ENCODE measurements around the gene NUTM1.

NUTM1 gene, protein sequence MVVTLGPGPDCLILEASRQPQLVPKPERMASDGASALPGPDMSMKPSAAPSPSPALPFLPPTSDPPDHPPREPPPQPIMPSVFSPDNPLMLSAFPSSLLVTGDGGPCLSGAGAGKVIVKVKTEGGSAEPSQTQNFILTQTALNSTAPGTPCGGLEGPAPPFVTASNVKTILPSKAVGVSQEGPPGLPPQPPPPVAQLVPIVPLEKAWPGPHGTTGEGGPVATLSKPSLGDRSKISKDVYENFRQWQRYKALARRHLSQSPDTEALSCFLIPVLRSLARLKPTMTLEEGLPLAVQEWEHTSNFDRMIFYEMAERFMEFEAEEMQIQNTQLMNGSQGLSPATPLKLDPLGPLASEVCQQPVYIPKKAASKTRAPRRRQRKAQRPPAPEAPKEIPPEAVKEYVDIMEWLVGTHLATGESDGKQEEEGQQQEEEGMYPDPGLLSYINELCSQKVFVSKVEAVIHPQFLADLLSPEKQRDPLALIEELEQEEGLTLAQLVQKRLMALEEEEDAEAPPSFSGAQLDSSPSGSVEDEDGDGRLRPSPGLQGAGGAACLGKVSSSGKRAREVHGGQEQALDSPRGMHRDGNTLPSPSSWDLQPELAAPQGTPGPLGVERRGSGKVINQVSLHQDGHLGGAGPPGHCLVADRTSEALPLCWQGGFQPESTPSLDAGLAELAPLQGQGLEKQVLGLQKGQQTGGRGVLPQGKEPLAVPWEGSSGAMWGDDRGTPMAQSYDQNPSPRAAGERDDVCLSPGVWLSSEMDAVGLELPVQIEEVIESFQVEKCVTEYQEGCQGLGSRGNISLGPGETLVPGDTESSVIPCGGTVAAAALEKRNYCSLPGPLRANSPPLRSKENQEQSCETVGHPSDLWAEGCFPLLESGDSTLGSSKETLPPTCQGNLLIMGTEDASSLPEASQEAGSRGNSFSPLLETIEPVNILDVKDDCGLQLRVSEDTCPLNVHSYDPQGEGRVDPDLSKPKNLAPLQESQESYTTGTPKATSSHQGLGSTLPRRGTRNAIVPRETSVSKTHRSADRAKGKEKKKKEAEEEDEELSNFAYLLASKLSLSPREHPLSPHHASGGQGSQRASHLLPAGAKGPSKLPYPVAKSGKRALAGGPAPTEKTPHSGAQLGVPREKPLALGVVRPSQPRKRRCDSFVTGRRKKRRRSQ

GRCh38 chr15:34342737-34343575, at the start of gene NUTM1, which contains the start of gene NOP10:
NUTM1 (plus strand) TSS chr15:34343315; CDS start chr15:34343697, 382 bp downstream.
NOP10 (minus strand) TSS chr15:34343136; CDS start chr15:34343073, 63 bp downstream.
- peak; percentile 97 for DNase-seq

- DNase-seq, result no peak
Observed at GRCh38 chr15:34297059-34297458, 46.1 kb upstream of the NUTM1 start.

- no peak for DNase-seq
Observed at GRCh38 chr15:34301058-34301457, 42.1 kb upstream of the NUTM1 start.

DNA sequence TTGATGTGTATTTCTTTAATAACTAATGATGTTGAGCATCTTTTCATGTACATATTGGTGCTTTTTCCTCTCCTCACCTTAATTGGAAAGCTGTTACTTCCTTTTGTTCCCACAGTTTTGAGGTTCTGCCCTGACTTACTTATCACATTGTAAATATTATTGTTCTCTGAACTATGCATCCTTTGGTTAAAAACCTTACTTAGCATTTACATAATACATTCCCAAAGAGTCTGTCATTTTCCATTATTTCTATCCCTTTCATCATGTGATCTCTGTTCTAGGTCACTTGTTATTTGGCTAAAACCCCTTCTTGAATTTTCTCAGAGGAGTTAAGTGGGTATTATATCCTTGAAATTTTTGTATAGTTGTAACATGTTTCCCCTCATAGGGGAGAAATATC, 38.5 kb upstream of the NUTM1 start:
- no peak for DNase-seq

- DNase-seq, result no peak
Observed at GRCh38 chr15:34311563-34311962, 31.6 kb upstream of the NUTM1 start.

DNA sequence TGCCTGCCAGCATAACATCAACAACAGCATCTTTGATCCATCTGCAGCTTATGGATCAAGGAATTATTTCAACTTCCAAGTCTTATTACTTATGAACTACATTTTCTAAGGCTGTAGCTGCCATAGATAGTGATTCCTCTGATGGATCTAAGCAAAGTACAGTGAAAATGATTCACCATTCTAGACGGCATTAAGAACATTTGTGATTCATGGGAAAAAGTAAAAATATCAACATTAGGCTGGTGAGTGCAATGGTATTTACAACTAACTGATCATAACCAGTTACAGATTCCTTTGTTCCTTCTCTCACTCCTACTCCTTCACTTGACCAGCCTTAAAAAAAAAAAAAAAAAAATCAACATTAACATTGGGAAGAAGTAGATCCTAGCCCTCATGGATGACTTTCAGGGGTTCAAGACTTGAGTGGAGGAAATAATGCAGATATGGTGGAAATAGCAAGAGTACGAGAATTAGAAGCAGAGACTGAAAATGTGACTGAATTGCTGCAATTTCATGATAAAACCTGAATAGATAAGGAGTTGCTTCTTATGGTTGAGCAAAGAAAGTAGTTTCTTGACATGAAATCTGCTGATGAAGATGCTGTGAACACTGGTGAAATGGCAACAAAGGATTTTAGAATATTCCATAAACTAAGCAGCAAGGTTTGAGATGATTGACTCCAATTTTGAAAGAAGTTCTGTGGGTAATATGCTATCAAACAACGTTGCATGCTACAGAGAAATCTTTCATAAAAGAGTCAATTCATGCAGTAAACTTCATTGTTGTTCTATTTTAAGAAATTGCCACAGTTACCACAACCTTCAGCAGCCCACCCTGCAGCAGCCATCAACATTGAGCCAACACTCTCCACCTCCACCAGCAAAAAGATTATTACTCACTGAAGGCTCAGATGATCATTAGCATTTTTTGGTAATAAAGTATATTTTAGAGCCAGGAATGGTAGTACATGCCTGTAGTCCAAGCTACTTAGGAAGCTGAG, 28.3 kb upstream of the NUTM1 start:
- DNase-seq, result no peak

- no peak for DNase-seq
Observed at GRCh38 chr15:34318277-34319079, 24.6 kb upstream of the NUTM1 start.

- no peak for DNase-seq
Observed at GRCh38 chr15:34323217-34323616, 19.9 kb upstream of the NUTM1 start.

DNA sequence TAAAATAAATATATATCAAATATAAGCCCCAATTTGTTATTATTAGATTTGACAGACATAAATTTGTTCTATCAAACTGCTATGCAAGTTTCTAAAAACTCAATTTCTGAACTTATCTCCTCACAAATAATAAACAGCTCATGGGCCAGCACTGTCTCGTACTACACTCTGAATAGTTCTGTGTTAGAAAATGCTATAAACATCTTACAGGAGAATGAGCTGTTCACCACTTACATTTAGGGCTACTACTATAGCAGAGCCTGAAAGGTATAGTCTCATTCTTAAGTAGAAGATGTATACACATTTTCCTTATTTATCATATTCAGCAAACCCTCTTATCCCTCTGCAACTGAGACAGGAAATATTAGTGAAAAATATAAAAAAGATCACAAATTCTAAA, 18.2 kb upstream of the NUTM1 start:
- no peak for DNase-seq

DNA sequence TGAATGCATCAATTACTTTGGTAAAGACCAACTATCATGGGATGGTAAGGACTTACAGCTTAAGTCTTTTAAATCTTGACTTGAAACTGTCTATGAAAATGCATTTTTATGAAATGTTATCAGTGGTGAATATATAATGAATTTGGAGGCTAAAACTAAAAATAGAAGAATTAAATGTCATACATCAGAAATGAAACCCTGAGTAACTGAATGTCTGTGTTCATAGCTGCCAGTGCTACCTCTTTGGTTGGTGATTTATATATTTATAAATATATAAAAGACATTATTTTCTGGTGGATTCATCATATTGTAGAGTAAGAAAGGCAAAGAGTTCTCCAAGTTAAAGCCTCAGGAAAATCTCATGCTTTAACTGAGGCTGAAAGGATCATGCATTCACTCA, 17.7 kb upstream of the NUTM1 start:
- DNase-seq, result no peak

DNA sequence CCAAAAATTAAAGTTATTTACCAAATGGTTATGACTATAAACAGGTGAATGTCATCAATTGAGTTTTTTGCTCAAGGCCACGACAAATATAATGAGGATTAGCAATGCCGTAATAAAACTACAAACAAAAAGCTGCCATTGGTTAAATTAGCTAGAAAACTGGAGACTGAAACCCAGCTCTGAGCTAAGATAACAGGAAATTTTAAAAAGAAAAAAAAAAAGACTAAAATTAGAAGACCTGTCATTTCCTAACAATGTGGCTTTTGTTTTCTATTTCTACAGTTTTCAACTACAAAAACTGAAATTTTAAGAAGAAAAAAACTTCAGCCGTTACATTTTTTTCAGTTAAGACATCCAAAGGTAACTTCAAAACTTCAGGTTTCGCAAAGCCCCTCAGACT, 15.2 kb upstream of the NUTM1 start:
- no peak for DNase-seq

- no peak for DNase-seq
Observed at GRCh38 chr15:34329006-34329405, 14.1 kb upstream of the NUTM1 start.

GRCh38 chr15:34330279-34330678, 12.8 kb upstream of the NUTM1 start:
- no peak for DNase-seq

DNA sequence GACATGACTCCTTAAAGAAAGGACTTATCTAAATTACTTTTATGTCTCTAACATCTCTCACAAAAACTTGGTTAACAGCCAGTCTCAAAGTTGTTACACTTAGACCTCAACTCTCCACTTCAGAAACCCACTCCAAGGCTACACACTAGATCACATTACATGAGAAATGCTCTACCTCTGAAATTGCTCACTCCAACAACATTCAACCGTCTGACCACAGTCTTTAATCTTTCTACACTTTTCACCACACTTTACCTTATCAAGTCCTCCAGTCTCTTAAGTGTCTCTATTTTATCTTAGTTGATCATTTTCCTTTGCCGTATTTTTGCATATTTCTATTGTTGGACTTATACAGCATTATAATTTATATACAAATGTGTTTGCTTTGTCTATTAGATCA, 11.3 kb upstream of the NUTM1 start:
- peak; percentile 19 for DNase-seq

GRCh38 chr15:34332553-34333120, 10.5 kb upstream of the NUTM1 start:
- DNase-seq, result no peak

GRCh38 chr15:34334672-34335071, 8.4 kb upstream of the NUTM1 start:
- no peak for DNase-seq

- no peak for DNase-seq
Observed at GRCh38 chr15:34335176-34336032, 7.7 kb upstream of the NUTM1 start.

DNA sequence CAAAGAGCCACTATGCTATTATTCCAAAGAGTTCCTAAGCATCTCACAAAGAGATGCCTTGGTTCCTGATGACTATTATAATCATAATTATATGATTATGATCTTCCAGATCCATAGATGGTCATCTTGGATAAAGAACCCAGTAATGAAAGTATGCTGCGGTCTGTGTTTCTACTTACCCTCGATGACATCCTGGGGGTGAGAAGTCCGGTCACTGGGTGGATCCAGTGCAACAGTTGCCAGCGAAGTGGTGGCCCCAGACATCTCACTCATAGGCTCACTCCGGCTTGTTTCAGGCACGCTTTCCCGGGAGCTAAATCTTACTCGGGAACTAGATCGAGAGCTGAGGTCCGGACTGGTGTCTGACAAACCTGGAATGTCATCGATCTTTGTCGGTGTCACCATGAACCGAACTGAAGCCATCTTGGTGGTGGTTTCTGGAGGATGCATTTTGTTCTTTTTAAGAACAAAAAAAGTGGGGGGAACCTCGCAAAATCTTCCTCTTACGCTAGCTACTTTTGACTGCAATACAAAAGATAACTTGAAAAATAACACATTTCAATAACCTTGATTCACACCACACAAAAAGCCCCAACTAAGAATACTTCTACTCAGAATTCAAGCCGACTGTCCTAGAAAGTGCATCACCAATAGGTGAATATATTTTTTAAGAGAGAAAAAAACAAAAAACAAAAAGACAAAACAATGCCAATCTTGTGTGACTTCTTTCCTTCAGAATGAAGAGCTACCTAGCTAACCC, 6.7 kb upstream of the NUTM1 start:
- DNase-seq, result no peak

Data from stimulated activated CD4-positive, alpha-beta T cell treated with anti-CD3 and anti-CD28 coated beads, Interleukin-4, amount 100 ng/mL, for 24 hours (primary cell).